Astrocyte of the cerebellum (primary cell): ENCODE data around the gene MSH3.

Experiments used
- DNase-seq: peaks from one replicate; pipeline ENCODE4 v3.0.0-alpha.2; 2011; ENCODE audit warnings: low read depth
- H3K4me3 ChIP-seq: 2 replicates; pipeline ENCODE4 v1.5.1; 2011; ENCODE audit warnings: mild to moderate bottlenecking, low read depth, low read length, moderate library complexity
- in situ Hi-C: cut with HindIII; loops from 2 replicates; pipeline ENCODE4 v1.10.0; 2017; ENCODE audit warnings: low sequenced_read_pairs
- TF ChIP-seq, protein P1 (sequence below): IDR thresholded peaks from 2 replicates; pipeline ENCODE4 v1.5.1; 2012; ENCODE audit warnings: low read length, low read depth, moderate library complexity, mild to moderate bottlenecking; ENCODE audit errors: missing control alignments

MSH3 gene

DNA sequence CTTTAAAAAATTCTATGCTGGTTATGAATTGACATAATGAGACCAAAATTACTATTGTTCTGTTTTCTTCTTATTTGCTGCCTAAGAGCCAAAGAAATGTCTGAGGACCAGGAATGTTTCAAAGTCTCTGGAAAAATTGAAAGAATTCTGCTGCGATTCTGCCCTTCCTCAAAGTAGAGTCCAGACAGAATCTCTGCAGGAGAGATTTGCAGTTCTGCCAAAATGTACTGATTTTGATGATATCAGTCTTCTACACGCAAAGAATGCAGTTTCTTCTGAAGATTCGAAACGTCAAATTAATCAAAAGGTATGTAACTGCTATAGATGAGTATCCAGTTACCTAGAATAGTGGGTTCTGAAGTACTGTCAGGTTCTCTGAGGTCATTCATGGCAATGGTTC is 10.6 kb downstream of the MSH3 start:
- in situ Hi-C loops: no loop called here
- no peak for DNase-seq
- no peak overlapping the region for H3K4me3 ChIP-seq
- TF ChIP-seq, protein P1, sequence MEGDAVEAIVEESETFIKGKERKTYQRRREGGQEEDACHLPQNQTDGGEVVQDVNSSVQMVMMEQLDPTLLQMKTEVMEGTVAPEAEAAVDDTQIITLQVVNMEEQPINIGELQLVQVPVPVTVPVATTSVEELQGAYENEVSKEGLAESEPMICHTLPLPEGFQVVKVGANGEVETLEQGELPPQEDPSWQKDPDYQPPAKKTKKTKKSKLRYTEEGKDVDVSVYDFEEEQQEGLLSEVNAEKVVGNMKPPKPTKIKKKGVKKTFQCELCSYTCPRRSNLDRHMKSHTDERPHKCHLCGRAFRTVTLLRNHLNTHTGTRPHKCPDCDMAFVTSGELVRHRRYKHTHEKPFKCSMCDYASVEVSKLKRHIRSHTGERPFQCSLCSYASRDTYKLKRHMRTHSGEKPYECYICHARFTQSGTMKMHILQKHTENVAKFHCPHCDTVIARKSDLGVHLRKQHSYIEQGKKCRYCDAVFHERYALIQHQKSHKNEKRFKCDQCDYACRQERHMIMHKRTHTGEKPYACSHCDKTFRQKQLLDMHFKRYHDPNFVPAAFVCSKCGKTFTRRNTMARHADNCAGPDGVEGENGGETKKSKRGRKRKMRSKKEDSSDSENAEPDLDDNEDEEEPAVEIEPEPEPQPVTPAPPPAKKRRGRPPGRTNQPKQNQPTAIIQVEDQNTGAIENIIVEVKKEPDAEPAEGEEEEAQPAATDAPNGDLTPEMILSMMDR: no peak

DNA sequence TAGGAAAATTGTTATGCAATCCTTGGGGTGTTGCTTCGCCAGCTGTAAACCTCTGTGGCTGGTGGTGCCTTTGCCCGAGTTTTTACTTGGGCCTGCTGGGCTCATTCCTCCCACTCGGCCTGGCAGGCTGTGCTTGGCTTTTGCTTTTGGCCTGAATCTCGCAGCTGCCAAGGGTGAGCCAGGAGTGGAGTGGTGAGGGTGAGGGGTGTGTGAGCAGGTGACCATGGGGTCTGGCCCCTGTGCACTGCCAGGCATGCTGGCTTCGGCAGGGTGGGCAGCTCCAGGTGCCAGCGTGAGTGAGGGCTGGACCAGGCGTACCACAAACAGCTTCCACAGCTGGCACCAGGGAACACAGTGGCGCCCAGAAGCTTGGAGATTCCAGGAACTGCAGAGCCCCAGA is 12.9 kb downstream of the MSH3 start:
- TF ChIP-seq, protein P1: no peak
- H3K4me3 ChIP-seq: no peak overlapping the region
- DNase-seq: no peak
- in situ Hi-C loops: no loop called here

DNA sequence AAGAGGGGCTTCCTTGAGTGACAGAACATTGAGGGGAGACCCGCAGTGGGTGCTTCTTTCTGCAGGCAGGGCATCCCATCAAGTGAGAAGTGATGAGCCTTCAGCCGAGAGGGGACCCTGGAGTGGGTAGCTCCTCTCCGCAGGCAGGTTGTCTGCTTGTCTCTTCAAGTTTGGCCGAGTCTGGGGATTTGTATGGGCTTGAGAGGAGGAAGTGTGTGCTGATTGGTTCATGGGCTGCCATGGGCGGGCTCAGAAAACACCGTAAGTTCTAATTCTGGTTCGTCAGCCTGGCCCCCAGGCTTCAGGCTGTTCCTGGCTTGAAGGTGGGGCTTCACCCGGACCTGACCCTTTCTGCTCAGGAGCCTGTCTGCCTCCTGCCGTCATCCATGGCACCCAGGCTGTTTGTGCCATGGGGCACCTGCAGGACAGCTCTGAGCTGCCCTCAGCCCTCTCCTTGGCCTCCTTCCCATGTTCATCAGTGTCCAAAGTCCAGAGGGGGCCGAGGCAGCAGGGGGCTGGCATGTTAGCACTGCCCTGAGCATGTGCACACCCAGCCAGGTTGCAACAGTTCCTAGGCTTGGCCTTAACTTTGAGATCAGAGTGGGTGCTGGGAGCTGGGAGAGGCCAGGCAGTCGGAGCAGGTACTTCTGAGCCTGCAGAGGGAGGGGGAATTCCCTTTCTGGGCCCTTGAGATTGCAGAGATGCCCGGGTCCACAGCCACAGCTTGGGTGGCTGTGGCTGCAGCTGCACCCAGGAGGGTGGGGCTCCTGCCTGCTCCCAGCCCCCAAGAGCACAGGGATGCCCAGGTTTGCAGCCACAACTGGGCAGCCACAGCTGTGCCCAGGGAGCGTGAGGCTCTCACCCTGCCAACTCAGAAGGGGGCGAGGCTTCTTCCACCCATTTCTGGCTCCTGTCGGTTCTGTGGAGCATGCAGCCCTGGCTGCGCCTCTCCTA is 13.8 kb downstream of the MSH3 start:
- H3K4me3 ChIP-seq: no peak overlapping the region
- in situ Hi-C loops: no loop called here
- no peak for DNase-seq
- TF ChIP-seq, protein P1: no peak

DNA sequence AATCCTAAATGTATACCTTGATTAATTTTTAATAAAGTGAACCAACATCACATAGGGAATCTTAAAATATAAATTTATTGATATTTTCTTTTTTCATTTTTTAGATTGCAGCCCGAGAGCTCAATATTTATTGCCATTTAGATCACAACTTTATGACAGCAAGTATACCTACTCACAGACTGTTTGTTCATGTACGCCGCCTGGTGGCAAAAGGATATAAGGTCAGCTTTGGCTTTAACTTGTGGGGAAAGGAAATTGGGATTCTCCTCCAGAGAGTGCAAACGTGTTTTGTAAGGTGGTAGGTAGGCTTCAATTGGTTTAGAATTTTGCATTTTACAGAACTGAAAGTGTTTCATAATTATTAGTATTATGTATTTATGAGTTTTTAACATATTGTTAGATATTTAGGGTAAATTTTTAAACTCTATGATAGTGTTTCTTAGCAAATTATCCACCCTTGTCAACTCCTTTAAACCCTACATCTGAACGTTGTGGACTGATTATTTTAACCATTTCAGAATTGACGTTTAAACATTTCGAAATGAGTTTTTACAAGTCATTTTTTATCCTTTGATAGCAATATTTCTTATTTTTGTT is 17.8 kb downstream of the MSH3 start:
- peak; percentile 60 for DNase-seq
- no peak overlapping the region for H3K4me3 ChIP-seq
- TF ChIP-seq, protein P1: peak; percentile 90
- in situ Hi-C loops: no loop called here

DNA sequence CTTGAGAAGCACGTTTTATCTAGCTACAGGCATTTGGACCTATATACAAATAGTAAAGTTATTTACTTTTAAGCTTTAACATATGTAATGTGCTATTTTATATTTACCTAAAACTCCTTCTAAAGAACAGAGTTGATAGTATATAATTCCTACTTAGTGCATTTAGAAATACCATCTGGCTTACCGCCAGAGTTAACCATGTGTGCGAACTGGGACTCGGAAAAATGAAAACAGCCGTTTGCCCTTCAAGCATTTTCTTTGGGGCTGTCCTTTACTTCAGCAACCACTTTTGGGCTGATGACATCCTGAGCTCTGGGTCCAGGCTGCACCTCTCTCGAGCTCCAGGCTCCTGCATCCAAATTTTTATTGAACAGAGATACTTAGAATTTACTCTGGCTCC is 22.3 kb downstream of the MSH3 start:
- no peak for DNase-seq
- no peak overlapping the region for H3K4me3 ChIP-seq
- in situ Hi-C loops: no loop called here
- TF ChIP-seq, protein P1: no peak

DNA sequence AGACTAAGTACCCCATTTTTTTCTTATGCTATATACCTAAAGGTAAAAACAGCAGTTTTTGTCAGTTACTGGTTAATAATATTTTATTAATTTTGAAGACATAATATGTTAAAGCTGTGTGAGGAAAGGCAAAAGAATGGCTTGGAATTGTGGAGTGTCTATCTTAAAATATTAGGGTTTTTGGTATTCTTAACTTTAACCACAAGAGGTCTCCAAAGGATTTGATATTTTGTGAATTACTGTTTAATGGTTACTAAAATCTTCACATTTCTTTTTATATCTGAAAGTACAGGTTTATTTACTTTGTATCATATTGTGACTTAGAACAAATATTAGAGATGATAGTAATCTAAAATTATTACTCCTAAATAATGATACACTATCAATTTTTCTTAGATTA is 32.3 kb downstream of the MSH3 start:
- DNase-seq: peak; percentile 12
- no peak overlapping the region for H3K4me3 ChIP-seq
- in situ Hi-C loops: no loop called here
- TF ChIP-seq, protein P1: no peak
